Fibroblast of lung (primary cell): ENCODE measurements around the gene ACBD5. TPM values are rescaled to one million over a fixed set of nuclear protein-coding genes. Genes with fewer than 3 reads are reported as not detected.
"Not testable (repeated sequence)": the region's sequence is repeated elsewhere in the genome, so short reads cannot be mapped to it uniquely, and the experiment has no call there.

Experiments
- DNase-seq, 2 donors: peaks; one replicate each; pipeline versions ENCODE4 v3.0.0 to v3.0.0-alpha.2; 2010; ENCODE audit warnings: low read depth in 2 of 2
- H2AFZ ChIP-seq: 2 replicates; pipeline ENCODE4 v1.5.1; 2012; ENCODE audit warnings: low read length, control low read depth, inconsistent platforms
- H3K27ac ChIP-seq: 2 replicates; pipeline ENCODE4 v1.5.1; 2011; ENCODE audit warnings: low read length, control low read depth; ENCODE audit not compliant: insufficient read depth
- H3K27me3 ChIP-seq: 2 replicates; pipeline ENCODE4 v1.5.1; 2011; ENCODE audit warnings: mild to moderate bottlenecking, low read length; ENCODE audit not compliant: control insufficient read depth, insufficient read depth
- H3K36me3 ChIP-seq: 2 replicates; pipeline ENCODE4 v1.5.1; 2011; ENCODE audit warnings: low read length; ENCODE audit not compliant: control insufficient read depth, insufficient read depth
- H3K4me1 ChIP-seq: 2 replicates; pipeline ENCODE4 v1.5.1; 2011; ENCODE audit warnings: low read length; ENCODE audit not compliant: control insufficient read depth, insufficient read depth; ENCODE audit errors: extremely low read depth
- H3K4me2 ChIP-seq: 2 replicates; pipeline ENCODE4 v1.5.1; 2011; ENCODE audit warnings: low read length, control low read depth; ENCODE audit not compliant: insufficient read depth; ENCODE audit errors: extremely low read depth
- H3K4me3 ChIP-seq, 4 experiments: fragments of 200-600 bp in 1 of 4; sonication (generic) in 1 of 4; replicated peaks in 1 of 4; 2 replicates each; pipeline ENCODE4 v1.5.1; 2011 to 2016; ENCODE audit warnings: low read length in 4 of 4, low read depth in 3 of 4, mild to moderate bottlenecking in 3 of 4, control low read depth in 2 of 4, inconsistent platforms in 1 of 4, mixed read lengths in 1 of 4; ENCODE audit not compliant: insufficient read depth in 1 of 4; ENCODE audit errors: control extremely low read depth in 1 of 4
- H3K79me2 ChIP-seq: 2 replicates; pipeline ENCODE4 v1.5.1; 2012; ENCODE audit warnings: mild to moderate bottlenecking, low read length, inconsistent platforms; ENCODE audit not compliant: control insufficient read depth, insufficient read depth
- H3K9ac ChIP-seq: 2 replicates; pipeline ENCODE4 v1.5.1; 2011; ENCODE audit warnings: mild to moderate bottlenecking, low read length, control low read depth; ENCODE audit not compliant: insufficient read depth
- H3K9me3 ChIP-seq: 2 replicates; pipeline ENCODE4 v1.5.1; 2012; ENCODE audit warnings: low read depth, low read length; ENCODE audit not compliant: control insufficient read depth, insufficient read depth
- H4K20me1 ChIP-seq: 2 replicates; pipeline ENCODE4 v1.5.1; 2011; ENCODE audit warnings: low read length; ENCODE audit not compliant: control insufficient read depth, insufficient read depth; ENCODE audit errors: extremely low read depth
- EZH2 ChIP-seq: IDR thresholded peaks from 2 replicates; pipeline ENCODE4 v1.5.1; 2012; ENCODE audit warnings: low read length, control low read depth, mild to moderate bottlenecking; ENCODE audit errors: missing control alignments
- polyA minus RNA-seq: library from RNA; depleted of rRNA, polyadenylated mRNA; stranded (reverse); fragments of >200 nt; gene quantifications from 2 replicates; pipeline ENCODE4 v1.2.3, GENCODE V29; 2011; ENCODE audit warnings: low replicate concordance
- polyA plus RNA-seq, 2 donors: library from polyadenylated mRNA; depleted of rRNA in 1 of 2; stranded (reverse) in 1 of 2; unstranded in 1 of 2; fragments of >200 nt; gene quantifications; 2 replicates each; pipeline ENCODE4 v1.2.1, GENCODE V29; 2011 to 2012; ENCODE audit warnings: missing spikeins in 1 of 2
- total RNA-seq: library from RNA; depleted of rRNA; stranded (reverse); fragments of >200 nt; gene quantifications from 2 replicates; pipeline ENCODE4 v1.2.1, GENCODE V29; 2014
- TF ChIP-seq, protein P1 (sequence below), 2 donors: IDR thresholded peaks in 1 of 2; conservative IDR thresholded peaks in 1 of 2; 1 replicate in 1 of 2; 2 replicates in 1 of 2; pipeline ENCODE4 v1.5.1; 2011 to 2012; ENCODE audit warnings: low read length in 2 of 2, control low read depth in 1 of 2, inconsistent platforms in 1 of 2, low read depth in 1 of 2, mild to moderate bottlenecking in 1 of 2

The ACBD5 gene, protein sequence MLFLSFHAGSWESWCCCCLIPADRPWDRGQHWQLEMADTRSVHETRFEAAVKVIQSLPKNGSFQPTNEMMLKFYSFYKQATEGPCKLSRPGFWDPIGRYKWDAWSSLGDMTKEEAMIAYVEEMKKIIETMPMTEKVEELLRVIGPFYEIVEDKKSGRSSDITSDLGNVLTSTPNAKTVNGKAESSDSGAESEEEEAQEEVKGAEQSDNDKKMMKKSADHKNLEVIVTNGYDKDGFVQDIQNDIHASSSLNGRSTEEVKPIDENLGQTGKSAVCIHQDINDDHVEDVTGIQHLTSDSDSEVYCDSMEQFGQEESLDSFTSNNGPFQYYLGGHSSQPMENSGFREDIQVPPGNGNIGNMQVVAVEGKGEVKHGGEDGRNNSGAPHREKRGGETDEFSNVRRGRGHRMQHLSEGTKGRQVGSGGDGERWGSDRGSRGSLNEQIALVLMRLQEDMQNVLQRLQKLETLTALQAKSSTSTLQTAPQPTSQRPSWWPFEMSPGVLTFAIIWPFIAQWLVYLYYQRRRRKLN
- total RNA-seq (22.3 and 29.6 TPM in 2 replicates), polyA plus RNA-seq (16.9 and 21.3 TPM in 2 replicates), polyA minus RNA-seq (3.4 and 4.5 TPM in 2 replicates)
- polyA plus RNA-seq (2012): 13.0 and 14.1 TPM in 2 replicates

DNA sequence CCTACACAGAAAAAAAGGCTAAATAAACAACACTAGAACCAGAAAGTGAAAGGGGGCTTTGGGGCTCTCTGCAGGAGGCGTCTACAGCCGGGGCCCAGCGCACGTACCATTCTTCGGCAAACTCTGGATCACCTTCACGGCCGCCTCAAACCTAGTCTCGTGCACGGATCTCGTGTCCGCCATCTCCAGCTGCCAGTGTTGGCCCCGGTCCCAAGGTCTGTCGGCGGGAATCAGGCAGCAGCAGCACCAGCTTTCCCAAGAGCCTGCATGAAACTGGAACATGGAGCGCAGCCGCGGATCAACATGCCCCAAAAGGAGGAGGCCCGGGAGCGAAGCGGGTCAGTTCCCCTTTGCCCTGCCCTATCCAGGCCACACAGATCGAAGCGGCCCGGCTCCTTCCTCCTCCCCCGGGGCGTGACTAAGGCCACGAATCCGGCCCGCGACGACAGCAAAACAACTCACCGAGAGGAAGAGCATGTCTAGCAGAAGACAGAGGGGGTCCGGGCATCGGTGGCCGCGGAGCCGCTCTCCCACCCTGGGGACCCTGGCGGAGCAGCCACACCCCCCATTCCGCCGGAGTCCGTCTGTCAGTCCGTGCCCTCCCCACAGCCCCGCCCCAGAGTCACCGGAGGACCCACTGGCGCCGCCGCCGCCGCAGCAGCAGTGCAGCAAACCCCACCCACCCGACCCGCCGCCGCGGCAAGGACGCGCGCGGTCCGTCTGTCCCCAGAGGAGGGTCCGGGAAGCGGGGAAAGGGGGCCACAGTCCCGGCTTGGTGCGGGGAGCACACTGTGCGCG lies at the start of gene ACBD5:
Gene ACBD5 (minus strand): TSS at position 586 of the 798 bp plus-strand sequence. CDS start 109 bp downstream, at position 477.
- Histone ChIP-seq H3K27me3 (no peaks in the 10 kb centered on the region), H3K9me3 (no peaks in the 10 kb centered on the region), H3K4me2 (peak within 1 kb of the TSS; percentile 91), H3K36me3 (no peaks in the 10 kb centered on the region), H3K27ac (peak within 1 kb of the TSS; percentile 92), H2AFZ (peak within 1 kb of the TSS; percentile 89), H4K20me1 (no peaks in the 10 kb centered on the region), H3K79me2 (peaks cover 10% of the 10 kb centered on the region), H3K4me1 (peaks cover 10% of the 10 kb centered on the region), H3K9ac (peak within 1 kb of the TSS; percentile 78), H3K4me3 (peak within 1 kb of the TSS; percentile 70 to 92 (median 87))
- DNase-seq: peak; percentile 65 to 89
- TF ChIP-seq, protein P1, sequence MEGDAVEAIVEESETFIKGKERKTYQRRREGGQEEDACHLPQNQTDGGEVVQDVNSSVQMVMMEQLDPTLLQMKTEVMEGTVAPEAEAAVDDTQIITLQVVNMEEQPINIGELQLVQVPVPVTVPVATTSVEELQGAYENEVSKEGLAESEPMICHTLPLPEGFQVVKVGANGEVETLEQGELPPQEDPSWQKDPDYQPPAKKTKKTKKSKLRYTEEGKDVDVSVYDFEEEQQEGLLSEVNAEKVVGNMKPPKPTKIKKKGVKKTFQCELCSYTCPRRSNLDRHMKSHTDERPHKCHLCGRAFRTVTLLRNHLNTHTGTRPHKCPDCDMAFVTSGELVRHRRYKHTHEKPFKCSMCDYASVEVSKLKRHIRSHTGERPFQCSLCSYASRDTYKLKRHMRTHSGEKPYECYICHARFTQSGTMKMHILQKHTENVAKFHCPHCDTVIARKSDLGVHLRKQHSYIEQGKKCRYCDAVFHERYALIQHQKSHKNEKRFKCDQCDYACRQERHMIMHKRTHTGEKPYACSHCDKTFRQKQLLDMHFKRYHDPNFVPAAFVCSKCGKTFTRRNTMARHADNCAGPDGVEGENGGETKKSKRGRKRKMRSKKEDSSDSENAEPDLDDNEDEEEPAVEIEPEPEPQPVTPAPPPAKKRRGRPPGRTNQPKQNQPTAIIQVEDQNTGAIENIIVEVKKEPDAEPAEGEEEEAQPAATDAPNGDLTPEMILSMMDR (conservative IDR thresholded peaks at IDR 0.05 in 1 of 2, IDR thresholded peaks at IDR 0.05 in 1 of 2; ENCODE audit: low read depth in 1 of 2, low read length in 2 of 2): no peak
- TF ChIP-seq EZH2: no peak

DNA sequence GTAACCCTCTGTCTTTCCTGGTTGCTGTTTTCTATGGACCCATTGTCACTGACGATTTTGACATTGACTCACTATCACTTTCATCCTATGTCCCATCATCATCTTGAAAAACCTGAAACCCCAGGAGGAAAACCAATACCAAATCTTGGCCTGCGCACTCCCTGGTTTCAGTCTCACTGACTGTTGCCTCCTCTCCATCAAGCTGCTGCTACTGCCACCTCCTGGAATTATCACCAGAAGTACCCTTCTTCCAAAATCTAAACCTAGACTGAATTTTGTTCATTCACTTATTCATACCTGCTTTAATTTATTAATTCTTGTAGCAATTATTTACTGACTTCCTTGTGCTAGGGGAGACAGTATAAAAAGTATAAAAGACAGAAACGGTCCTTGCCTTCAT lies 44.5 kb upstream of the ACBD5 start:
- Histone ChIP-seq H3K4me3 (no peak overlapping the region), H3K27ac (no peak overlapping the region), H4K20me1 (no peaks in the 10 kb centered on the region), H3K4me1 (no peaks in the 10 kb centered on the region), H3K79me2 (no peaks in the 10 kb centered on the region), H3K36me3 (no peaks in the 10 kb centered on the region), H3K9ac (no peak overlapping the region), H2AFZ (no peak overlapping the region), H3K27me3 (no peaks in the 10 kb centered on the region), H3K9me3 (no peaks in the 10 kb centered on the region), H3K4me2 (no peak overlapping the region)
- TF ChIP-seq, protein P1 (conservative IDR thresholded peaks at IDR 0.05 in 1 of 2, IDR thresholded peaks at IDR 0.05 in 1 of 2; ENCODE audit: low read depth in 1 of 2, low read length in 2 of 2): peak; percentile 27 to 28
- no peak for TF ChIP-seq EZH2
- peak in 1 of 2 donors; percentile 24 for DNase-seq

DNA sequence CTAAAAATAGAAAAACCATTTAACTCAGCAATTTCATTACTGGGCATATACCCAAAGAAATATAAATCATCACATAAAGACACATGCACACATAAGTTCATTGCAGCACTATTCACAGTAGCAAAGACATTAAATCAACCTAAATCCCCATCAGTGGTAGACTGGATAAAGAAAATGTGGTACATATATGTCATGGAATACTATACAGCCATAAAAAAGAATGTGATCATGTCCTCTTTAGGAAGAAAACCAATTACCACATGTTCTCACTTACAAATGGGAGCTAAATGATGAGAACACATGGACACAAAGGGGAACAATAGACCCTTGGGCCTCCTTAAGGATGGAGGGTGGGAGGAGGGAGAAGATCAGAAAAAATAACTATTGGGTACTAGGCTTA lies 36.0 kb upstream of the ACBD5 start:
- Histone ChIP-seq H3K36me3 (no peaks in the 10 kb centered on the region), H3K4me1 (no peaks in the 10 kb centered on the region), H3K27ac (no peak overlapping the region), H4K20me1 (no peaks in the 10 kb centered on the region), H3K4me2 (no peak overlapping the region), H3K9ac (no peak overlapping the region), H3K4me3 (no peak overlapping the region), H2AFZ (no peak overlapping the region), H3K9me3 (no peaks in the 10 kb centered on the region), H3K79me2 (no peaks in the 10 kb centered on the region), H3K27me3 (no peaks in the 10 kb centered on the region)
- TF ChIP-seq EZH2: no peak
- TF ChIP-seq, protein P1 (conservative IDR thresholded peaks at IDR 0.05 in 1 of 2, IDR thresholded peaks at IDR 0.05 in 1 of 2; ENCODE audit: low read depth in 1 of 2, low read length in 2 of 2): no peak
- no peak for DNase-seq

DNA sequence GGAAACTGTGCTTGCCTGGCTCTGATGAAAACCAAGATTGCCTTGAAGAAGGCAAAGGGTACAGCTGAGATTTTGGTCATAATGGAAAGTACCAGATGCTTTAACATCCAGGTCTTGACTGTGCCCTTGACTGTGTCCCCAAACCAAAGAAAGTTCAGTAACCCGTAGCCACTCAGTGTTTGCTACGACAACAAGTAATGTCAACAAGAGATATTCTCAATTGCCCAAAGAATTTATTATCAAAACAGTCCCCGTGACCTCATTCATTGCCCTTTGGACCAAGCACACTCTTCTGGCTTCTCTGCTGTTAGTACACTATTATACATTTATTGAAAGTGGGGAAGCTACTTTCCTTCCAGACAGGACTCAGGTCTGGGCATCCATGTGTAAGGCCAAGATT lies 25.4 kb upstream of the ACBD5 start:
- H3K4me2 ChIP-seq, H3K4me1 ChIP-seq, H3K36me3 ChIP-seq, H3K27ac ChIP-seq, H3K9me3 ChIP-seq, H3K27me3 ChIP-seq, H2AFZ ChIP-seq, H4K20me1 ChIP-seq, H3K79me2 ChIP-seq, H3K9ac ChIP-seq, DNase-seq, H3K4me3 ChIP-seq: not testable (repeated sequence)
